Measurements from ENCODE around the gene AGBL4.

The AGBL4 gene

GRCh38 chr1:48595613-48596012 lies 1428.1 kb downstream of the AGBL4 start:
- TF ChIP-seq NFIC (IDR thresholded peaks at IDR 0.05) (no peak), TAF1 (IDR thresholded peaks at IDR 0.05; ENCODE audit: low read depth) (no peak), CEBPB (IDR thresholded peaks at IDR 0.05) (no peak), EGR1 (IDR thresholded peaks at IDR 0.05) (no peak), EP300 (IDR thresholded peaks at IDR 0.05; ENCODE audit: borderline replicate concordance) (no peak), MAX (IDR thresholded peaks at IDR 0.05) (no peak), RAD21 (IDR thresholded peaks at IDR 0.05; ENCODE audit: low read depth) (no peak), YY1 (IDR thresholded peaks at IDR 0.05; ENCODE audit: low read depth) (no peak), CREB1 (IDR thresholded peaks at IDR 0.05; ENCODE audit: low read depth) (no peak), USF1 (IDR thresholded peaks at IDR 0.05) (no peak), TEAD4 (IDR thresholded peaks at IDR 0.05) (no peak), TCF12 (IDR thresholded peaks at IDR 0.05; ENCODE audit: low read depth) (no peak), REST (IDR thresholded peaks at IDR 0.05; ENCODE audit: low read depth) (no peak), FOXM1 (IDR thresholded peaks at IDR 0.05; ENCODE audit: borderline replicate concordance, low read depth) (no peak), ZBTB7A (IDR thresholded peaks at IDR 0.05; ENCODE audit: low read depth) (no peak)

GRCh38 chr1:48592330-48592729 lies 1431.4 kb downstream of the AGBL4 start:
- TF ChIP-seq EP300 (IDR thresholded peaks at IDR 0.05; ENCODE audit: borderline replicate concordance) (no peak), TAF1 (IDR thresholded peaks at IDR 0.05; ENCODE audit: low read depth) (no peak), CREB1 (IDR thresholded peaks at IDR 0.05; ENCODE audit: low read depth) (no peak), REST (IDR thresholded peaks at IDR 0.05; ENCODE audit: low read depth) (no peak), USF1 (IDR thresholded peaks at IDR 0.05) (no peak), ZBTB7A (IDR thresholded peaks at IDR 0.05; ENCODE audit: low read depth) (no peak), FOXM1 (IDR thresholded peaks at IDR 0.05; ENCODE audit: borderline replicate concordance, low read depth) (no peak), MAX (IDR thresholded peaks at IDR 0.05) (no peak), TEAD4 (IDR thresholded peaks at IDR 0.05) (no peak), RAD21 (IDR thresholded peaks at IDR 0.05; ENCODE audit: low read depth) (no peak), EGR1 (IDR thresholded peaks at IDR 0.05) (no peak), YY1 (IDR thresholded peaks at IDR 0.05; ENCODE audit: low read depth) (no peak), CEBPB (IDR thresholded peaks at IDR 0.05) (no peak), NFIC (IDR thresholded peaks at IDR 0.05) (no peak), TCF12 (IDR thresholded peaks at IDR 0.05; ENCODE audit: low read depth) (no peak)

- TF ChIP-seq TCF12 (IDR thresholded peaks at IDR 0.05; ENCODE audit: low read depth), result no peak
Measured at GRCh38 chr1:48591181-48591580, 1432.6 kb downstream of the AGBL4 start.

GRCh38 chr1:48588061-48588460 lies 1435.7 kb downstream of the AGBL4 start:
- TF ChIP-seq TCF12 (IDR thresholded peaks at IDR 0.05; ENCODE audit: low read depth), result no peak
- TF ChIP-seq MAX (IDR thresholded peaks at IDR 0.05), result no peak
- no peak for TF ChIP-seq CREB1 (IDR thresholded peaks at IDR 0.05; ENCODE audit: low read depth)
- no peak for TF ChIP-seq EGR1 (IDR thresholded peaks at IDR 0.05)
- no peak for TF ChIP-seq CEBPB (IDR thresholded peaks at IDR 0.05)
- TF ChIP-seq YY1 (IDR thresholded peaks at IDR 0.05; ENCODE audit: low read depth), result no peak

- no peak for TF ChIP-seq RAD21 (IDR thresholded peaks at IDR 0.05; ENCODE audit: low read depth)
- TF ChIP-seq USF1 (IDR thresholded peaks at IDR 0.05), result no peak
- TF ChIP-seq REST (IDR thresholded peaks at IDR 0.05; ENCODE audit: low read depth), result no peak
- no peak for TF ChIP-seq NFIC (IDR thresholded peaks at IDR 0.05)
- TF ChIP-seq EP300 (IDR thresholded peaks at IDR 0.05; ENCODE audit: borderline replicate concordance), result no peak
- TF ChIP-seq ZBTB7A (IDR thresholded peaks at IDR 0.05; ENCODE audit: low read depth), result no peak
- TF ChIP-seq MAX (IDR thresholded peaks at IDR 0.05), result no peak
- no peak for TF ChIP-seq EGR1 (IDR thresholded peaks at IDR 0.05)
- no peak for TF ChIP-seq TAF1 (IDR thresholded peaks at IDR 0.05; ENCODE audit: low read depth)
- TF ChIP-seq CEBPB (IDR thresholded peaks at IDR 0.05), result no peak
- TF ChIP-seq CREB1 (IDR thresholded peaks at IDR 0.05; ENCODE audit: low read depth), result no peak
- TF ChIP-seq FOXM1 (IDR thresholded peaks at IDR 0.05; ENCODE audit: borderline replicate concordance, low read depth), result no peak
- no peak for TF ChIP-seq YY1 (IDR thresholded peaks at IDR 0.05; ENCODE audit: low read depth)
- TF ChIP-seq TEAD4 (IDR thresholded peaks at IDR 0.05), result no peak
- TF ChIP-seq TCF12 (IDR thresholded peaks at IDR 0.05; ENCODE audit: low read depth), result no peak
Measured at GRCh38 chr1:48582408-48582807, 1441.3 kb downstream of the AGBL4 start.

All from Ishikawa (cell line).